Stimulated activated CD4-positive, alpha-beta T cell treated with anti-CD3 and anti-CD28 coated beads, Interleukin-1b, Interleukin-23, amount 100 ng/mL, for 48 hours (primary cell): Measurements from ENCODE around the gene IER5L.
"Not testable (repeated sequence)": the region's sequence is repeated elsewhere in the genome, so short reads cannot be mapped to it uniquely, and the experiment has no call there.

Source experiments
- DNase-seq: peaks from one replicate; pipeline ENCODE4 v3.0.0-alpha.2; 2020

IER5L gene

DNA sequence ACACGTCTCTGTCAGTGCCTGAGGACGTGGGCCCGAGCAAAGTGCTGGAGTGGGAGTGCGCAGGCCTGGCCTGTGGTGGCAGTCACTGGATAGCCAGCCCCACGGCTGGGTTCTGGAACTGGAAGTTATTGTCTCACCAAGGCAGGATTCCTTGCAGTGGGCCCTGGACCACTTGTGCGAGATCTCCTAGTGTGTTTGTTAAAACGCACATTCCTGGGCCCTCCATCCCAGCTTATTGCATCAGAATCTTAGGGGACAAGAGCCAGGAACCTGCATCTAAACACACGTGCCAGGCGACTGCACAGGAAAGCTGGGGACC, 40.0 kb downstream of the IER5L start:
- no peak for DNase-seq

- DNase-seq: no peak
Measured at GRCh38 chr9:129137292-129138143, 40.5 kb downstream of the IER5L start.

GRCh38 chr9:129136446-129137035, 41.5 kb downstream of the IER5L start:
- DNase-seq: no peak

DNA sequence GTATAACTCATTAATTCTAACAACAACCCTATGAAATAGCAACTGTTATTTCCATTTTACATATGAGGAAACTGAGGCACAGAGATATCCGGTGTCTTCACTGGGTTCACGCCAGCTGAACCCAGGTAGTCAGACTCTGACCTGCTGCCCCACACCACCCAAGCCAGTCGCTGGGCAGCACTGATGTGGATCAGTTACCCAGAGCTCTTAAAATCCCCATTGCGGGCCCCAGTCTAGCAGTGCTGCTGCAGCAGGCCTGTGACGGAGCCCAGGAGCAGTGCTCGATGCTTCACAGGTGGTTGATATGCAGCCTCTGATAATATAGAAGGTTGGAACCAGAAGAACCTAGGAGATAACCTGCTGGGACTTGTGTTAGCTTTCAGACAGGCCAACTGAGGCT, 42.6 kb downstream of the IER5L start:
- DNase-seq: no peak

GRCh38 chr9:129133082-129133481, 45.0 kb downstream of the IER5L start:
- no peak for DNase-seq

GRCh38 chr9:129131300-129132145, 46.5 kb downstream of the IER5L start:
- DNase-seq: peak; percentile 83

DNA sequence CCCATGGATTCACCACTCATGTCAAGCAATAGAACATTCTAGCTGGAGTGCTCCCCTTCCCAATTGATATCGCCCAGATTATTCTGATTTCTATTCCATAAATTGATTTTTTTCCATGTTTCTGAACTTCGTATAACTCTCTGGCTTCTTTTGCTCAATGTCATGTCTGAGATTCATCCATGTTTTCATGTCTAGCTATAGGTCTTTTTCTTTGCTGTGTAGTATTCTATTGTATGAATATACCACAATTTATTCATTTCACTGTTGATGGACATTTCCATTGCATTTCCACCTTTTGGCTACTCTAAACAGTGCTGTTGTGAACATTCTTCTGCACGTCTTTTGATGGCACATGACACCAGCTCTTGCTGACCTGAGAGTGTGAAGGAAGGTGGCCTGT, 47.3 kb downstream of the IER5L start:
- no peak for DNase-seq

GRCh38 chr9:129130271-129130670, 47.8 kb downstream of the IER5L start:
- DNase-seq: not testable (repeated sequence)

DNA sequence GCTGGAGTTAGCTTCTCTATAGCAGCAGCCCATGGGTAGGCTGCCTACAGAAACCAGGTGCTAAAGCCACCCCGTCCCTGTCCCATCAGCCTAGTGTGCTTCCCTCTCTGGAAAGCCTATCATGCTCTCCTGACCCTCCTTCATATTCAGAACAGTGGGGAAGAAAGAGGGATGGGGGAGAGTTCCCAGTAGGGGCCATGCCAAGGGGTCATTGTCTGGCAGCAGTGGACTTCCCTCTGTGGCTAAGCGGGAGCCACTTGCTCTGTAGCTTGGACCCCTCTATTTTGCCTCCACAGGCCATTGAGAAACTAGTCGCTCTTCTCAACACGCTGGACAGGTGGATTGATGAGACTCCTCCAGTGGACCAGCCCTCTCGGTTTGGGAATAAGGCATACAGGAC, 49.4 kb downstream of the IER5L start:
- no peak for DNase-seq

GRCh38 chr9:129126749-129127618, 51.1 kb downstream of the IER5L start:
- no peak for DNase-seq
